ENCODE data around the gene SYTL1. TPM values are rescaled to one million over a fixed set of nuclear protein-coding genes. Genes with fewer than 3 reads are reported as not detected.
A peak's percentile ranks its signal among the peaks of the same experiment; 100 is the strongest.

SYTL1 gene
- total and polyA plus RNA-seq, 4 donors = 0.75 to 3.7 (median 1.5) TPM

GRCh38 chr1:27314169-27314568, 27.7 kb upstream of the SYTL1 start:
- WGBS, 2 donors = 63 to 78% methylated on average over 3 of the region's 3 CpGs
- no peaks in the 10 kb centered on the region for H3K9me3 ChIP-seq (ENCODE audit: control insufficient read depth, low read length)
- ATAC-seq (ENCODE audit: low FRiP score) (no peak), DNase-seq (no peak)
- H3K27ac ChIP-seq (ENCODE audit: low read depth in 1 of 2, low read length in 2 of 2) = no peak overlapping the region
- no peaks in the 10 kb centered on the region for H3K27me3 ChIP-seq (ENCODE audit: control insufficient read depth in 1 of 2, insufficient read depth in 2 of 2, low read length in 1 of 2)
- intact Hi-C loops (cut with DNase I) = no loop called here
- H3K36me3 ChIP-seq (ENCODE audit: control insufficient read depth in 1 of 2, insufficient read depth in 2 of 2, low read length in 1 of 2) = no peaks in the 10 kb centered on the region
- H3K4me1 ChIP-seq (ENCODE audit: control insufficient read depth in 1 of 2, insufficient read depth in 2 of 2, low read length in 2 of 2) = no peaks in the 10 kb centered on the region
- no peak overlapping the region for H3K4me3 ChIP-seq (ENCODE audit: low read length in 2 of 2)

GRCh38 chr1:27314737-27315136, 27.1 kb upstream of the SYTL1 start:
- intact Hi-C loops (cut with DNase I) = no loop called here
- DNase-seq (peak in 1 of 2 donors; percentile 13), ATAC-seq (ENCODE audit: low FRiP score) (no peak)
- Histone ChIP-seq H3K4me1 (ENCODE audit: control insufficient read depth in 1 of 2, insufficient read depth in 2 of 2, low read length in 2 of 2) (no peaks in the 10 kb centered on the region), H3K9me3 (ENCODE audit: control insufficient read depth, low read length) (no peaks in the 10 kb centered on the region), H3K27ac (ENCODE audit: low read depth in 1 of 2, low read length in 2 of 2) (no peak overlapping the region), H3K27me3 (ENCODE audit: control insufficient read depth in 1 of 2, insufficient read depth in 2 of 2, low read length in 1 of 2) (no peaks in the 10 kb centered on the region), H3K4me3 (ENCODE audit: low read length in 2 of 2) (no peak overlapping the region), H3K36me3 (ENCODE audit: control insufficient read depth in 1 of 2, insufficient read depth in 2 of 2, low read length in 1 of 2) (no peaks in the 10 kb centered on the region)
- WGBS, 2 donors = 62 to 63% methylated on average over 2 of the region's 2 CpGs

DNA sequence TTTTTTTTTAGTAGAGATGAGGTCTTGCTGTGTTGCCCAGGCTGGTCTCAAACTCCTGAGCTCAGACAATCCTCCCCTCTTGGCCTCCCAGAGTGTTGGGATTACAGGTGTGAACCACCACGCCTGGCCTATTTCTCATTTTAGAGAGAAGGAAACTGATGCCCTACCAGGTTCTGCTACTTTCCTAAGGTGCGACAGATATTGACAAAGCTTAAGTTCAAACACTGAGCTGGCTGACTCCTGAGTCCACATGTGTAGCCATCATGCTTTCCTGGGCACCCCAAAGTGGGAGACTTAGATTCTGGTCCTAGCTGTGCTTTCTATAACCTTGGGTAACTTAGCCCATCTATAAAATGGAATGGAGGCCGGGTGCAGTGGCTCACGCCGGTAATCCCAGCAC, 25.0 kb upstream of the SYTL1 start:
- ATAC-seq (ENCODE audit: low FRiP score) (no peak), DNase-seq (no peak)
- no peaks in the 10 kb centered on the region for H3K27me3 ChIP-seq (ENCODE audit: control insufficient read depth in 1 of 2, insufficient read depth in 2 of 2, low read length in 1 of 2)
- 87 to 89% methylated on average over 5 of the region's 5 CpGs for WGBS, 2 donors
- no peaks in the 10 kb centered on the region for H3K36me3 ChIP-seq (ENCODE audit: control insufficient read depth in 1 of 2, insufficient read depth in 2 of 2, low read length in 1 of 2)
- H3K27ac ChIP-seq (ENCODE audit: low read depth in 1 of 2, low read length in 2 of 2) = no peak overlapping the region
- intact Hi-C loops (cut with DNase I) = no loop called here
- H3K4me3 ChIP-seq (ENCODE audit: low read length in 2 of 2) = no peak overlapping the region
- no peaks in the 10 kb centered on the region for H3K9me3 ChIP-seq (ENCODE audit: control insufficient read depth, low read length)
- H3K4me1 ChIP-seq (ENCODE audit: control insufficient read depth in 1 of 2, insufficient read depth in 2 of 2, low read length in 2 of 2) = no peaks in the 10 kb centered on the region

- H3K36me3 ChIP-seq (ENCODE audit: control insufficient read depth in 1 of 2, insufficient read depth in 2 of 2, low read length in 1 of 2) = no peaks in the 10 kb centered on the region
- no peak for DNase-seq
- no peak overlapping the region for H3K27ac ChIP-seq (ENCODE audit: low read depth in 1 of 2, low read length in 2 of 2)
- H3K4me3 ChIP-seq (ENCODE audit: low read length in 2 of 2) = no peak overlapping the region
- no peak for ATAC-seq (ENCODE audit: low FRiP score)
- intact Hi-C loops (cut with DNase I) = no loop called here
- no peaks in the 10 kb centered on the region for H3K27me3 ChIP-seq (ENCODE audit: control insufficient read depth in 1 of 2, insufficient read depth in 2 of 2, low read length in 1 of 2)
- no peaks in the 10 kb centered on the region for H3K4me1 ChIP-seq (ENCODE audit: control insufficient read depth in 1 of 2, insufficient read depth in 2 of 2, low read length in 2 of 2)
- WGBS, 2 donors = 11 to 15% methylated on average over 4 of the region's 4 CpGs
- no peaks in the 10 kb centered on the region for H3K9me3 ChIP-seq (ENCODE audit: control insufficient read depth, low read length)
These were observed 23.7 kb upstream of the SYTL1 start for GRCh38 chr1:27318136-27318535.

GRCh38 chr1:27318596-27318995, 23.2 kb upstream of the SYTL1 start:
- Histone ChIP-seq H3K27ac (ENCODE audit: low read depth in 1 of 2, low read length in 2 of 2) (no peak overlapping the region), H3K36me3 (ENCODE audit: control insufficient read depth in 1 of 2, insufficient read depth in 2 of 2, low read length in 1 of 2) (no peaks in the 10 kb centered on the region), H3K4me1 (ENCODE audit: control insufficient read depth in 1 of 2, insufficient read depth in 2 of 2, low read length in 2 of 2) (no peaks in the 10 kb centered on the region), H3K9me3 (ENCODE audit: control insufficient read depth, low read length) (no peaks in the 10 kb centered on the region), H3K4me3 (ENCODE audit: low read length in 2 of 2) (no peak overlapping the region), H3K27me3 (ENCODE audit: control insufficient read depth in 1 of 2, insufficient read depth in 2 of 2, low read length in 1 of 2) (no peaks in the 10 kb centered on the region)
- intact Hi-C loops (cut with DNase I) = no loop called here
- 12 to 14% methylated on average over 1 of the region's 1 CpG for WGBS, 2 donors
- ATAC-seq (ENCODE audit: low FRiP score) = no peak
- DNase-seq = no peak

DNA sequence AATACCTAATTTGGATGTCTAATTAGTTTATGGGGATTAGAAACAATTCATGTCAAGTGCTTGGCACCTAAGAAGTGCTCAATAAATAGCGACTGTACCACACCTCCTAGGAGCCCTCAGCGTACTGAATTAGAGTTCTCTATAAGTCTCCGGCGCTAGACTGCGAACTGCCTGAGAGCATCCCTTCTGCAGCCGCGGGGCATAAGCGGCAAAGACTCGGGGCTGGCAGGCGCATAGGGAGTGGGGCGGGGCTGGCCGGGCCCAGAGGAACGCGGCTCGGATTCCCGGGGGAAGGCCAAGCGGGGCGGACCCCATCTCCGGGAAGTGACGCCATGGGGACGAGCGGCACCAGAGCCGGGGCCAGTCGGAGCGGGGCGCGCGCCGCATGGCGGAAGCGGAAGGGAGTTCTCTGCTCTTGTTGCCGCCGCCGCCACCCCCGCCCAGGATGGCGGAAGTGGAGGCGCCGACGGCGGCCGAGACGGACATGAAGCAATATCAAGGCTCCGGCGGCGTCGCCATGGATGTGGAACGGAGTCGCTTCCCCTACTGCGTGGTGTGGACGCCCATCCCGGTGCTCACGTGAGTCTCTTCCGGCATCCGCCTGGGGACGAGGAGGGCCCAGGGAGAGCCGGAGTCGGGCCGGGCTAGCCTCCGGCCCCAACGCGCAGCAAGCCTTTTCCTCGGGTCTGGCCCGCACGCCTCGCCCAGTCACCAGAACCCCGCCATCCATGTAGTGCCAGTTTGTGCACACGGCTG, 19.8 kb upstream of the SYTL1 start, which contains the start of gene TMEM222:
TMEM222 (plus strand) TSS at position 351 of the 756 bp plus-strand sequence; CDS start at position 386, 35 bp downstream.
- intact Hi-C loops (cut with DNase I) = loop anchor here (1.0 to 2.0 kb wide), 2 partner anchors 43 to 44 kb away; partner anchors contain the start of gene MAP3K6 (in 1 of the 2)

GRCh38 chr1:27322569-27323240, 19.1 kb upstream of the SYTL1 start:
- Histone ChIP-seq H3K27me3 (ENCODE audit: control insufficient read depth in 1 of 2, insufficient read depth in 2 of 2, low read length in 1 of 2) (no peaks in the 10 kb centered on the region), H3K4me1 (ENCODE audit: control insufficient read depth in 1 of 2, insufficient read depth in 2 of 2, low read length in 2 of 2) (no peaks in the 10 kb centered on the region), H3K27ac (ENCODE audit: low read depth in 1 of 2, low read length in 2 of 2) (peak overlapping the region; percentile 28 to 50), H3K9me3 (ENCODE audit: control insufficient read depth, low read length) (no peaks in the 10 kb centered on the region), H3K36me3 (ENCODE audit: control insufficient read depth in 1 of 2, insufficient read depth in 2 of 2, low read length in 1 of 2) (peaks cover 0 to 2% of the 10 kb centered on the region in 2 donors), H3K4me3 (ENCODE audit: low read length in 2 of 2) (peak overlapping the region; percentile 55 to 98)
- DNase-seq (no peak), ATAC-seq (ENCODE audit: low FRiP score) (no peak)
- WGBS, 2 donors = 10 to 14% methylated on average over 10 of the region's 10 CpGs
- intact Hi-C loops (cut with DNase I) = loop anchor here (1.0 to 2.0 kb wide), 2 partner anchors 42 to 44 kb away; partner anchors contain the start of gene MAP3K6 (in 1 of the 2)

More for the DNA sequence above, 19.8 kb upstream of the SYTL1 start, which contains the start of gene TMEM222:
- no peaks in the 10 kb centered on the region for H3K9me3 ChIP-seq (ENCODE audit: control insufficient read depth, low read length)
- WGBS, 2 donors = 0% methylated on average over 62 to 67 of the region's 67 CpGs
- peaks cover 0 to 2% of the 10 kb centered on the region in 2 donors for H3K36me3 ChIP-seq (ENCODE audit: control insufficient read depth in 1 of 2, insufficient read depth in 2 of 2, low read length in 1 of 2)
- H3K27me3 ChIP-seq (ENCODE audit: control insufficient read depth in 1 of 2, insufficient read depth in 2 of 2, low read length in 1 of 2) = no peaks in the 10 kb centered on the region
- peak within 1 kb of the TSS; percentile 55 to 98 for H3K4me3 ChIP-seq (ENCODE audit: low read length in 2 of 2)
- no peaks in the 10 kb centered on the region for H3K4me1 ChIP-seq (ENCODE audit: control insufficient read depth in 1 of 2, insufficient read depth in 2 of 2, low read length in 2 of 2)
- peak within 1 kb of the TSS; percentile 28 to 50 for H3K27ac ChIP-seq (ENCODE audit: low read depth in 1 of 2, low read length in 2 of 2)
- ATAC-seq (ENCODE audit: low FRiP score) (peak; percentile 100), DNase-seq (peak; percentile 99 to 100)

DNA sequence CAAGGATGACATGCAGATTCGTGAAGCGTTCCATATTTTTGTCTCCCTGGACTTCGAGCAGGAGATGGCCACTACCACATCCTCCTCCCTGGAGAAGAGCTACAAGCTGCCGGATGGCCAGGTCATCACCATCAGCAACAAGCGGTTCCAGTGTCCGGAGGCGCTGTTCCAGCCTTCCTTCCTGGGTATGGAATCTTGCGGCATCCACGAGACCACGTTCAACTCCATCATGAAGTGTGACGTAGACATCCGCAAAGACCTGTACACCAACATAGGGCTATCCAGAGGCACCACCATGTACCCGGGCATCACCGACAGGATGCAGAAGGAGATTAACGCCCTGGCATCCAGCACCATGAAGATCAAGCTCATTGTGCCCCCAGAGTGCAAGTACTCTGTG, 16.5 kb upstream of the SYTL1 start:
- no peaks in the 10 kb centered on the region for H3K4me1 ChIP-seq (ENCODE audit: control insufficient read depth in 1 of 2, insufficient read depth in 2 of 2, low read length in 2 of 2)
- intact Hi-C loops (cut with DNase I) = no loop called here
- 92 to 94% methylated on average over 15 of the region's 15 CpGs for WGBS, 2 donors

More for the DNA sequence above, 16.5 kb upstream of the SYTL1 start:
- DNase-seq (no peak), ATAC-seq (ENCODE audit: low FRiP score) (no peak)
- no peak overlapping the region for H3K27ac ChIP-seq (ENCODE audit: low read depth in 1 of 2, low read length in 2 of 2)
- H3K9me3 ChIP-seq (ENCODE audit: control insufficient read depth, low read length) = no peaks in the 10 kb centered on the region
- no peak overlapping the region for H3K4me3 ChIP-seq (ENCODE audit: low read length in 2 of 2)
- H3K36me3 ChIP-seq (ENCODE audit: control insufficient read depth in 1 of 2, insufficient read depth in 2 of 2, low read length in 1 of 2) = peaks cover 0 to 2% of the 10 kb centered on the region in 2 donors
- no peaks in the 10 kb centered on the region for H3K27me3 ChIP-seq (ENCODE audit: control insufficient read depth in 1 of 2, insufficient read depth in 2 of 2, low read length in 1 of 2)
